Measurements from ENCODE around the gene SLC7A4.

The SLC7A4 gene

GRCh38 chr22:20986365-20986764 lies 46.0 kb downstream of the SLC7A4 start:
- no peak for DNase-seq (ENCODE audit: low read depth)

GRCh38 chr22:20985720-20986119 lies 46.6 kb downstream of the SLC7A4 start:
- no peak for DNase-seq (ENCODE audit: low read depth)

- DNase-seq (ENCODE audit: low read depth): no peak
Observed at GRCh38 chr22:20983081-20983771, 49.1 kb downstream of the SLC7A4 start.

- DNase-seq (ENCODE audit: low read depth): no peak
Observed at GRCh38 chr22:20982563-20982882, 49.8 kb downstream of the SLC7A4 start.

- peak; percentile 48 for DNase-seq (ENCODE audit: low read depth)
Observed at GRCh38 chr22:20981787-20982562, 50.4 kb downstream of the SLC7A4 start, which contains the start of gene LZTR1. LZTR1 (plus strand) TSS chr22:20982297; CDS start chr22:20982372, 75 bp downstream.

GRCh38 chr22:20980938-20981722 lies 51.2 kb downstream of the SLC7A4 start:
- DNase-seq (ENCODE audit: low read depth): no peak

GRCh38 chr22:20980523-20980922 lies 51.8 kb downstream of the SLC7A4 start:
- no peak for DNase-seq (ENCODE audit: low read depth)

- no peak for DNase-seq (ENCODE audit: low read depth)
Observed at GRCh38 chr22:20979940-20980453, 52.4 kb downstream of the SLC7A4 start.

- DNase-seq (ENCODE audit: low read depth): peak; percentile 36
Observed at GRCh38 chr22:20979243-20979809, 53.0 kb downstream of the SLC7A4 start.
